HG03575 (cell line): Measurements from ENCODE around the gene FNBP1.
"Not testable (repeated sequence)": the region's sequence is repeated elsewhere in the genome, so short reads cannot be mapped to it uniquely, and the experiment has no call there.

Experiments used
- ATAC-seq: cut with Tn5 transposase; IDR thresholded peaks from one replicate; pipeline ENCODE4 v1.9.1; 2021; ENCODE audit not compliant: unreplicated experiment, insufficient number of reproducible peaks, low FRiP score; ENCODE audit errors: extremely low read depth

FNBP1 gene

GRCh38 chr9:130024597-130024994 lies 18.4 kb downstream of the FNBP1 start:
- no peak for ATAC-seq

- ATAC-seq, result no peak
Measured at GRCh38 chr9:130023994-130024596, 18.9 kb downstream of the FNBP1 start.

- no peak for ATAC-seq
Measured at GRCh38 chr9:130023144-130023787, 19.7 kb downstream of the FNBP1 start.

GRCh38 chr9:130022566-130023143 lies 20.3 kb downstream of the FNBP1 start:
- ATAC-seq, result no peak

- not testable (repeated sequence) for ATAC-seq
Measured at GRCh38 chr9:130021842-130022241, 21.1 kb downstream of the FNBP1 start.

GRCh38 chr9:130021123-130021522 lies 21.9 kb downstream of the FNBP1 start:
- no peak for ATAC-seq

- ATAC-seq, result no peak
Measured at GRCh38 chr9:130020618-130021017, 22.4 kb downstream of the FNBP1 start.

GRCh38 chr9:130018265-130018664 lies 24.7 kb downstream of the FNBP1 start:
- ATAC-seq, result no peak

- not testable (repeated sequence) for ATAC-seq
Measured at GRCh38 chr9:130017510-130017909, 25.5 kb downstream of the FNBP1 start.

GRCh38 chr9:130017076-130017475 lies 25.9 kb downstream of the FNBP1 start:
- ATAC-seq, result no peak

- ATAC-seq, result no peak
Measured at GRCh38 chr9:130015353-130016019, 27.5 kb downstream of the FNBP1 start.

GRCh38 chr9:130013326-130013725 lies 29.7 kb downstream of the FNBP1 start:
- ATAC-seq, result no peak

- ATAC-seq, result no peak
Measured at GRCh38 chr9:130010151-130010988, 32.6 kb downstream of the FNBP1 start.

GRCh38 chr9:130009546-130009945 lies 33.4 kb downstream of the FNBP1 start:
- ATAC-seq, result not testable (repeated sequence)

- no peak for ATAC-seq
Measured at GRCh38 chr9:130008538-130008937, 34.5 kb downstream of the FNBP1 start.

GRCh38 chr9:130006952-130007351 lies 36.0 kb downstream of the FNBP1 start:
- not testable (repeated sequence) for ATAC-seq

GRCh38 chr9:130003943-130004552 lies 38.9 kb downstream of the FNBP1 start:
- ATAC-seq, result no peak

- ATAC-seq, result no peak
Measured at GRCh38 chr9:130002320-130002719, 40.7 kb downstream of the FNBP1 start.

GRCh38 chr9:130001190-130001589 lies 41.8 kb downstream of the FNBP1 start:
- ATAC-seq, result no peak
